H1 (cell line): Measurements from ENCODE around the gene NMRK2. TPM values are rescaled to one million over a fixed set of nuclear protein-coding genes. Genes with fewer than 3 reads are reported as not detected.

ENCODE experiments used
- GTF2F1 ChIP-seq: IDR thresholded peaks from 2 replicates; pipeline ENCODE4 v1.6.1; 2012; ENCODE audit warnings: low read depth, low read length, improper control_type of control experiment, borderline replicate concordance
- HDAC6 ChIP-seq: IDR thresholded peaks from one replicate; pipeline ENCODE4 v1.7.1; 2012; ENCODE audit warnings: low read depth, mild to moderate bottlenecking, inconsistent platforms, low read length, moderate library complexity
- MAFK ChIP-seq: IDR thresholded peaks from 2 replicates; pipeline ENCODE4 v1.6.1; 2012; ENCODE audit warnings: low read depth, mild to moderate bottlenecking, improper control_type of control experiment, low read length
- polyA plus RNA-seq, 7 experiments: library from polyadenylated mRNA; depleted of rRNA in 3 of 7; stranded (reverse) in 5 of 7; unstranded in 2 of 7; fragments of >200 nt in 5 of 7; fragments of 200-250 nt in 2 of 7; gene quantifications; 1 replicate in 5 of 7; 2 replicates in 1 of 7; 4 replicates in 1 of 7; pipeline versions ENCODE4 v1.2.1 to v1.2.3, GENCODE V29; 2011 to 2013; ENCODE audit warnings: missing spikeins in 2 of 7, mixed read lengths in 2 of 7
- total RNA-seq: library from RNA; stranded (reverse); fragmentation: NEBNext Ultra II Directional; extraction: Animal tissue kit (Norgen Biotek cat#: 25700); gene quantifications from 2 replicates; pipeline ENCODE4 v1.2.1, GENCODE V29; 2021
- TF ChIP-seq, protein P1 (sequence below): IDR thresholded peaks from 2 replicates; pipeline ENCODE4 v1.6.1; 2011; ENCODE audit warnings: low read length, improper control_type of control experiment
- TF ChIP-seq, protein P2 (sequence below): IDR thresholded peaks from 2 replicates; pipeline ENCODE4 v1.6.1; 2012; ENCODE audit warnings: inconsistent platforms

Gene NMRK2
- total and polyA plus RNA-seq, 2 of the 8 experiments (the other 6 are each of a cell fraction or from before 2014, with no cell fraction given) = 87.4 to 206 TPM

DNA sequence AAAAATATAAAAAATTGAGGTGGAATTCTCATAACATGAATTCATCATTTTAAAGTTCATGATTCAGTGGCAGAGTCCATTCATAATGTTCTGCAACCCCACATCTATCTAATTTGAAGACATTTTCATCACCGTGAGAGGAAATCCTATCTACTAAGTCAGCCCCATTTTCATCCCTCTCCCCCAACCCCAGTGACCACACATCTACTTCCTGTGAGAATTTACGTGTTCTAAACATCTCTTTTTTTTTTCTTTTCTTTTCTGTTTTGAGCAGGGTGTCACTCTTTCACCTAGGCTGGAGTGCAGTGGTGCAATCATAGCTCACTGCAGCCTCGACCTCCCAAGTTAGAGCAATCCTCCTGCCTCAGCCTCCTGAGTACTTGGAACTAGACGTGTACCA lies 34.9 kb upstream of the NMRK2 start (continued):
- TF ChIP-seq, protein P1, sequence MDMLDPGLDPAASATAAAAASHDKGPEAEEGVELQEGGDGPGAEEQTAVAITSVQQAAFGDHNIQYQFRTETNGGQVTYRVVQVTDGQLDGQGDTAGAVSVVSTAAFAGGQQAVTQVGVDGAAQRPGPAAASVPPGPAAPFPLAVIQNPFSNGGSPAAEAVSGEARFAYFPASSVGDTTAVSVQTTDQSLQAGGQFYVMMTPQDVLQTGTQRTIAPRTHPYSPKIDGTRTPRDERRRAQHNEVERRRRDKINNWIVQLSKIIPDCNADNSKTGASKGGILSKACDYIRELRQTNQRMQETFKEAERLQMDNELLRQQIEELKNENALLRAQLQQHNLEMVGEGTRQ = no peak
- TF ChIP-seq GTF2F1 (no peak), MAFK (no peak), HDAC6 (no peak)
- TF ChIP-seq, protein P2, sequence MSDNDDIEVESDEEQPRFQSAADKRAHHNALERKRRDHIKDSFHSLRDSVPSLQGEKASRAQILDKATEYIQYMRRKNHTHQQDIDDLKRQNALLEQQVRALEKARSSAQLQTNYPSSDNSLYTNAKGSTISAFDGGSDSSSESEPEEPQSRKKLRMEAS = no peak
